ENCODE results near the gene TRAF3IP3. TPM values are rescaled to one million over a fixed set of nuclear protein-coding genes. Genes with fewer than 3 reads are reported as not detected.

TRAF3IP3 gene
- total RNA-seq, 1 donor from 2014 or later = not detected

GRCh38 chr1:209786146-209786545 lies 30.3 kb downstream of the TRAF3IP3 start:
- Histone ChIP-seq H3K27me3 (peaks cover 39% of the 10 kb centered on the region), H3F3A (ENCODE audit: low read depth) (peaks cover 6% of the 10 kb centered on the region), H3K4me2 (no peak overlapping the region), H3K79me2 (ENCODE audit: low read depth) (peaks cover 9% of the 10 kb centered on the region), H3K4me3 (no peak overlapping the region), H3K9ac (no peak overlapping the region), H3K36me3 (no peaks in the 10 kb centered on the region), H4K20me1 (ENCODE audit: low read depth) (no peaks in the 10 kb centered on the region), H3K4me1 (peaks cover 6% of the 10 kb centered on the region), H2AFZ (replicated peaks) (no peak overlapping the region), H3K9me3 (ENCODE audit: low read depth) (no peaks in the 10 kb centered on the region), H3K27ac (no peak overlapping the region)
- peaks cover 9% of the 10 kb centered on the region for H3K4me1 Mint-ChIP-seq
- no peaks in the 10 kb centered on the region for H3K9me3 Mint-ChIP-seq
- no peak overlapping the region for H3K4me3 Mint-ChIP-seq
- DNase-seq (ENCODE audit: low spot score) = no peak
- H3K27ac Mint-ChIP-seq = no peak overlapping the region
- TF ChIP-seq CTCF (IDR thresholded peaks at IDR 0.05) = no peak
- TF ChIP-seq EZH2phosphoT487 (IDR thresholded peaks at IDR 0.05) = no peak
- no peak for TF ChIP-seq EZH2 (IDR thresholded peaks at IDR 0.05)
- H3K36me3 Mint-ChIP-seq = peaks cover 2% of the 10 kb centered on the region
- H3K27me3 Mint-ChIP-seq (ENCODE audit: insufficient read depth, low read depth) = peaks cover 12% of the 10 kb centered on the region

- H3K9me3 Mint-ChIP-seq = no peaks in the 10 kb centered on the region
- Histone ChIP-seq H4K20me1 (ENCODE audit: low read depth) (no peaks in the 10 kb centered on the region), H3F3A (ENCODE audit: low read depth) (peaks cover 6% of the 10 kb centered on the region), H3K36me3 (no peaks in the 10 kb centered on the region), H2AFZ (replicated peaks) (no peak overlapping the region), H3K4me2 (no peak overlapping the region), H3K4me1 (peaks cover 6% of the 10 kb centered on the region), H3K4me3 (no peak overlapping the region), H3K27ac (no peak overlapping the region), H3K79me2 (ENCODE audit: low read depth) (peaks cover 9% of the 10 kb centered on the region), H3K9ac (no peak overlapping the region), H3K27me3 (peaks cover 41% of the 10 kb centered on the region), H3K9me3 (ENCODE audit: low read depth) (no peaks in the 10 kb centered on the region)
- no peak overlapping the region for H3K4me3 Mint-ChIP-seq
- H3K27me3 Mint-ChIP-seq (ENCODE audit: insufficient read depth, low read depth) = peaks cover 17% of the 10 kb centered on the region
- no peak for DNase-seq (ENCODE audit: low spot score)
- H3K36me3 Mint-ChIP-seq = no peaks in the 10 kb centered on the region
- H3K4me1 Mint-ChIP-seq = peaks cover 9% of the 10 kb centered on the region
- no peak overlapping the region for H3K27ac Mint-ChIP-seq
- TF ChIP-seq EZH2phosphoT487 (IDR thresholded peaks at IDR 0.05) (no peak), CTCF (IDR thresholded peaks at IDR 0.05) (no peak), EZH2 (IDR thresholded peaks at IDR 0.05) (no peak)
These were observed 31.7 kb downstream of the TRAF3IP3 start for GRCh38 chr1:209787551-209787950.

GRCh38 chr1:209789245-209789644 lies 33.4 kb downstream of the TRAF3IP3 start:
- no peaks in the 10 kb centered on the region for H3K79me2 ChIP-seq (ENCODE audit: low read depth)
- H3K36me3 Mint-ChIP-seq = no peaks in the 10 kb centered on the region
- DNase-seq (ENCODE audit: low spot score) = no peak
- H3F3A ChIP-seq (ENCODE audit: low read depth) = peaks cover 6% of the 10 kb centered on the region
- no peak for TF ChIP-seq EZH2phosphoT487 (IDR thresholded peaks at IDR 0.05)
- TF ChIP-seq CTCF (IDR thresholded peaks at IDR 0.05) = no peak
- no peak for TF ChIP-seq EZH2 (IDR thresholded peaks at IDR 0.05)
- H3K27ac ChIP-seq = no peak overlapping the region
- no peak overlapping the region for H3K4me3 Mint-ChIP-seq
- no peak overlapping the region for H3K27ac Mint-ChIP-seq
- no peaks in the 10 kb centered on the region for H3K9me3 Mint-ChIP-seq
- no peak overlapping the region for H3K4me3 ChIP-seq
- H3K4me2 ChIP-seq = no peak overlapping the region
- no peak overlapping the region for H3K9ac ChIP-seq
- H3K4me1 ChIP-seq = no peaks in the 10 kb centered on the region
- peaks cover 42% of the 10 kb centered on the region for H3K27me3 ChIP-seq
- peaks cover 24% of the 10 kb centered on the region for H3K27me3 Mint-ChIP-seq (ENCODE audit: insufficient read depth, low read depth)
- H3K9me3 ChIP-seq (ENCODE audit: low read depth) = no peaks in the 10 kb centered on the region
- no peaks in the 10 kb centered on the region for H4K20me1 ChIP-seq (ENCODE audit: low read depth)
- H3K4me1 Mint-ChIP-seq = peaks cover 3% of the 10 kb centered on the region
- no peaks in the 10 kb centered on the region for H3K36me3 ChIP-seq
- H2AFZ ChIP-seq (replicated peaks) = no peak overlapping the region

Measured in neural progenitor cell (in vitro differentiated cells).